Embryonic facial prominence (tissue), 1 donor: ENCODE measurements around the gene SDCCAG8.

Source experiments
- DNase-seq: peaks from one replicate; pipeline ENCODE4 v3.0.0-alpha.2; 2016; ENCODE audit errors: extremely low spot score

SDCCAG8 gene

GRCh38 chr1:243483071-243483771, 227.4 kb downstream of the SDCCAG8 start:
- DNase-seq = no peak

GRCh38 chr1:243483952-243484351, 228.1 kb downstream of the SDCCAG8 start:
- DNase-seq = no peak

GRCh38 chr1:243487036-243487648, 231.3 kb downstream of the SDCCAG8 start:
- no peak for DNase-seq

- DNase-seq = no peak
These were observed 231.9 kb downstream of the SDCCAG8 start for GRCh38 chr1:243487649-243488227.

GRCh38 chr1:243488459-243489157, 232.8 kb downstream of the SDCCAG8 start:
- no peak for DNase-seq

- DNase-seq = no peak
These were observed 233.3 kb downstream of the SDCCAG8 start for GRCh38 chr1:243489158-243489527.

- no peak for DNase-seq
These were observed 234.1 kb downstream of the SDCCAG8 start for GRCh38 chr1:243489681-243490546.

- DNase-seq = no peak
These were observed 235.2 kb downstream of the SDCCAG8 start for GRCh38 chr1:243490748-243491686.

- no peak for DNase-seq
These were observed 237.6 kb downstream of the SDCCAG8 start for GRCh38 chr1:243493156-243494129.

GRCh38 chr1:243494741-243495431, 239.0 kb downstream of the SDCCAG8 start:
- no peak for DNase-seq

- DNase-seq = no peak
These were observed 239.8 kb downstream of the SDCCAG8 start for GRCh38 chr1:243495442-243496186.

GRCh38 chr1:243496187-243496646, 240.4 kb downstream of the SDCCAG8 start:
- no peak for DNase-seq

GRCh38 chr1:243496806-243497205, 241.0 kb downstream of the SDCCAG8 start:
- DNase-seq = no peak

GRCh38 chr1:243497939-243498681, 242.3 kb downstream of the SDCCAG8 start:
- no peak for DNase-seq

- no peak for DNase-seq
These were observed 243.4 kb downstream of the SDCCAG8 start for GRCh38 chr1:243499248-243499647.

- DNase-seq = no peak
These were observed 243.9 kb downstream of the SDCCAG8 start for GRCh38 chr1:243499711-243500110.

GRCh38 chr1:243500512-243500911, 244.7 kb downstream of the SDCCAG8 start:
- DNase-seq = no peak
